GM19372 (cell line): Measurements from ENCODE around the gene OOSP2.
"Not testable (repeated sequence)": the region's sequence is repeated elsewhere in the genome, so short reads cannot be mapped to it uniquely, and the experiment has no call there.

ENCODE experiments used
- ATAC-seq: cut with Tn5 transposase; IDR thresholded peaks from one replicate; pipeline ENCODE4 v1.9.1; 2021; ENCODE audit warnings: mild to moderate bottlenecking, low read depth, moderate library complexity; ENCODE audit not compliant: unreplicated experiment

OOSP2 gene

GRCh38 chr11:60040109-60040508, at the start of gene OOSP2:
Gene OOSP2 (plus strand): TSS chr11:60040409. CDS start chr11:60040460, 51 bp downstream.
- no peak for ATAC-seq

GRCh38 chr11:59990421-59990820, 49.8 kb upstream of the OOSP2 start:
- no peak for ATAC-seq

- no peak for ATAC-seq
These were observed 47.8 kb upstream of the OOSP2 start for GRCh38 chr11:59992425-59992824.

GRCh38 chr11:59997800-59998199, 42.4 kb upstream of the OOSP2 start:
- ATAC-seq, result no peak

GRCh38 chr11:59999691-60000090, 40.5 kb upstream of the OOSP2 start:
- no peak for ATAC-seq

- ATAC-seq, result no peak
These were observed 36.5 kb upstream of the OOSP2 start for GRCh38 chr11:60003729-60004128.

- ATAC-seq, result no peak
These were observed 34.8 kb upstream of the OOSP2 start for GRCh38 chr11:60005360-60005759.

GRCh38 chr11:60016881-60017280, 23.3 kb upstream of the OOSP2 start, which contains the start of gene OOSP4B:
Gene OOSP4B (plus strand): TSS chr11:60017181.
- no peak for ATAC-seq

- no peak for ATAC-seq
These were observed 22.2 kb upstream of the OOSP2 start for GRCh38 chr11:60018058-60018457.

GRCh38 chr11:60020376-60020775, 19.8 kb upstream of the OOSP2 start:
- not testable (repeated sequence) for ATAC-seq

- no peak for ATAC-seq
These were observed 11.1 kb upstream of the OOSP2 start for GRCh38 chr11:60029015-60029632.

GRCh38 chr11:60050422-60050821, 10.2 kb downstream of the OOSP2 start:
- ATAC-seq, result not testable (repeated sequence)

- ATAC-seq, result not testable (repeated sequence)
These were observed 10.6 kb downstream of the OOSP2 start for GRCh38 chr11:60050839-60051238.

GRCh38 chr11:60056349-60056969, 16.2 kb downstream of the OOSP2 start, which contains the start of gene MS4A3:
Gene MS4A3 (plus strand): TSS chr11:60056665. CDS start chr11:60061161, 4,496 bp downstream.
- ATAC-seq, result no peak

GRCh38 chr11:60059052-60059451, 18.8 kb downstream of the OOSP2 start:
- no peak for ATAC-seq

- ATAC-seq, result no peak
These were observed 19.5 kb downstream of the OOSP2 start for GRCh38 chr11:60059521-60060240.

- no peak for ATAC-seq
These were observed 23.9 kb downstream of the OOSP2 start for GRCh38 chr11:60064111-60064510.

- ATAC-seq, result no peak
These were observed 25.6 kb downstream of the OOSP2 start for GRCh38 chr11:60065801-60066200.

- no peak for ATAC-seq
These were observed 29.2 kb downstream of the OOSP2 start for GRCh38 chr11:60069450-60069849.

GRCh38 chr11:60071644-60072043, 31.4 kb downstream of the OOSP2 start:
- not testable (repeated sequence) for ATAC-seq

GRCh38 chr11:60077216-60077817, 37.1 kb downstream of the OOSP2 start:
- ATAC-seq, result no peak
